IMR-90 (cell line): ENCODE data around the gene ZNF831. TPM values are rescaled to one million over a fixed set of nuclear protein-coding genes. Genes with fewer than 3 reads are reported as not detected.

Experiments
- ATAC-seq: fragments of 200-7000 bp; cut with Tn5 transposase; 2 replicates; pipeline ENCODE4 v1.9.1; 2020; ENCODE audit warnings: low read depth, mild to moderate bottlenecking, moderate library complexity
- BruUV-seq: library from RNA; stranded (reverse); fragments of 400-500 nt; replicated peaks from 2 replicates; lab custom pipeline; 2021; lab: Mats Ljungman, UMichigan
- CTCF ChIA-PET: fragments of 300-600 bp; formaldehyde crosslinking; extraction: SDS; loops from one replicate; lab custom pipeline; 2021; ENCODE audit warnings: antibody characterized with exemption; lab: Yijun Ruan, JAX
- POLR2A ChIA-PET: fragments of 300-600 bp; sonication (Branson Sonifier 250); formaldehyde crosslinking; loops from one replicate; lab custom pipeline; 2022; ENCODE audit warnings: antibody characterized with exemption; ENCODE audit not compliant: unreplicated experiment; lab: Charles Lee
- DNase-seq: peaks from one replicate; pipeline ENCODE4 v3.0.0; 2013
- H2AFZ ChIP-seq: replicated peaks from 2 replicates; pipeline ENCODE3; 2013; ENCODE audit warnings: low read length, mild to moderate bottlenecking; ENCODE audit not compliant: poor library complexity
- H2AK5ac ChIP-seq: 2 replicates; pipeline ENCODE4 v1.6.1; 2013; ENCODE audit warnings: low read depth, low read length, inconsistent platforms
- H2AK9ac ChIP-seq: replicated peaks from 2 replicates; pipeline ENCODE3; 2013; ENCODE audit warnings: mild to moderate bottlenecking, low read depth, low read length, moderate library complexity; ENCODE audit not compliant: poor library complexity
- H2BK120ac ChIP-seq: 2 replicates; pipeline ENCODE4 v1.6.1; 2013; ENCODE audit warnings: low read depth, low read length, inconsistent platforms
- H2BK15ac ChIP-seq: 3 replicates; pipeline ENCODE4 v1.6.1; 2013; ENCODE audit warnings: low read depth, low read length, inconsistent platforms
- H2BK20ac ChIP-seq: 2 replicates; pipeline ENCODE4 v1.6.1; 2013; ENCODE audit warnings: low read depth, mild to moderate bottlenecking, inconsistent platforms, low read length, moderate library complexity
- H2BK5ac ChIP-seq: 2 replicates; pipeline ENCODE4 v1.6.1; 2013; ENCODE audit warnings: mild to moderate bottlenecking, low read depth, low read length, inconsistent platforms; ENCODE audit not compliant: poor library complexity, severe bottlenecking
- H3K14ac ChIP-seq: replicated peaks from 2 replicates; pipeline ENCODE4 v1.6.1; 2013; ENCODE audit warnings: low read depth, low read length, inconsistent platforms
- H3K18ac ChIP-seq: 2 replicates; pipeline ENCODE4 v1.6.1; 2013; ENCODE audit warnings: low read depth, low read length, control low read depth
- H3K23ac ChIP-seq: 2 replicates; pipeline ENCODE4 v1.6.1; 2013; ENCODE audit warnings: low read depth, low read length, inconsistent platforms
- H3K27ac ChIP-seq: 2 replicates; pipeline ENCODE4 v1.5.1; 2013; ENCODE audit warnings: mild to moderate bottlenecking, control low read depth, low read length; ENCODE audit not compliant: insufficient read depth
- H3K27me3 ChIP-seq: 2 replicates; pipeline ENCODE4 v1.6.1; 2013; ENCODE audit warnings: low read length; ENCODE audit not compliant: control insufficient read depth, insufficient read depth
- H3K36me3 ChIP-seq: 2 replicates; pipeline ENCODE4 v1.6.1; 2013; ENCODE audit warnings: low read length, mixed read lengths; ENCODE audit not compliant: control insufficient read depth, insufficient read depth
- H3K4ac ChIP-seq: 2 replicates; pipeline ENCODE4 v1.6.1; 2013; ENCODE audit warnings: low read depth, low read length, inconsistent platforms
- H3K4me1 ChIP-seq: 2 replicates; pipeline ENCODE4 v1.6.1; 2013; ENCODE audit warnings: low read length, mixed read lengths; ENCODE audit not compliant: control insufficient read depth, insufficient read depth
- H3K4me2 ChIP-seq: 2 replicates; pipeline ENCODE4 v1.6.1; 2013; ENCODE audit warnings: low read depth, mild to moderate bottlenecking, control low read depth, low read length, moderate library complexity
- H3K4me3 ChIP-seq: 2 replicates; pipeline ENCODE4 v1.5.1; 2013; ENCODE audit warnings: low read depth, mild to moderate bottlenecking, control low read depth, low read length, moderate library complexity; ENCODE audit not compliant: insufficient read depth
- H3K56ac ChIP-seq: 2 replicates; pipeline ENCODE4 v1.6.1; 2013; ENCODE audit warnings: low read length, inconsistent platforms; ENCODE audit not compliant: insufficient read depth; ENCODE audit errors: extremely low read depth
- H3K79me1 ChIP-seq, 2 experiments: 2 replicates each; pipeline ENCODE4 v1.6.1; 2013; ENCODE audit warnings: low read length in 2 of 2, inconsistent platforms in 1 of 2, low read depth in 1 of 2
- H3K9ac ChIP-seq: 2 replicates; pipeline ENCODE4 v1.6.1; 2013; ENCODE audit warnings: low read depth, low read length, control low read depth
- H3K9me1 ChIP-seq: 2 replicates; pipeline ENCODE4 v1.6.1; 2013; ENCODE audit warnings: low read length, inconsistent platforms; ENCODE audit not compliant: insufficient read depth
- H3K9me3 ChIP-seq: 2 replicates; pipeline ENCODE4 v1.6.1; 2013; ENCODE audit warnings: low read length; ENCODE audit not compliant: control insufficient read depth, insufficient read depth
- H4K20me1 ChIP-seq: 2 replicates; pipeline ENCODE4 v1.6.1; 2013; ENCODE audit warnings: low read length, inconsistent platforms; ENCODE audit not compliant: insufficient read depth
- H4K5ac ChIP-seq: 2 replicates; pipeline ENCODE4 v1.6.1; 2013; ENCODE audit warnings: mild to moderate bottlenecking, low read depth, low read length, control low read depth
- H4K8ac ChIP-seq, 2 experiments: 2 replicates each; pipeline ENCODE4 v1.6.1; 2013; ENCODE audit warnings: low read depth in 2 of 2, low read length in 2 of 2, control low read depth in 1 of 2, inconsistent platforms in 1 of 2
- H4K91ac ChIP-seq: 2 replicates; pipeline ENCODE4 v1.6.1; 2013; ENCODE audit warnings: low read depth, low read length, inconsistent platforms; ENCODE audit not compliant: insufficient read depth
- CHD1 ChIP-seq: IDR thresholded peaks from 2 replicates; pipeline ENCODE4 v1.6.1; 2012; ENCODE audit warnings: low read depth, low read length, improper control_type of control experiment
- MAZ ChIP-seq: IDR thresholded peaks from 2 replicates; pipeline ENCODE4 v1.6.1; 2012; ENCODE audit warnings: low read depth, mild to moderate bottlenecking, low read length, improper control_type of control experiment, moderate library complexity, borderline replicate concordance
- USF2 ChIP-seq: fragments of 150-350 bp; IDR thresholded peaks from 2 replicates; pipeline ENCODE4 v1.6.1; 2017; ENCODE audit warnings: mild to moderate bottlenecking, antibody characterized with exemption, low read length, low read depth
- WGBS, 2 experiments: methylation state at CpG; one replicate each; pipeline versions ENCODE4 v1.1.5 to v1.1.7; 2013; ENCODE audit warnings: missing lambda C conversion rate in 2 of 2; ENCODE audit not compliant: insufficient read length in 1 of 2; ENCODE audit errors: extremely low coverage in 2 of 2; 5-methylcytosine and 5-hydroxymethylcytosine counted together
- dilution Hi-C: fragments of 300-500 bp; cut with HindIII; formaldehyde crosslinking; loops from one replicate; pipeline ENCODE4 v1.14.3; 2018; ENCODE audit warnings: low sequenced_read_pairs; ENCODE audit not compliant: unreplicated experiment
- in situ Hi-C: fragments of 300-500 bp; cut with MboI; formaldehyde crosslinking; loops from 3 replicates; pipeline ENCODE4 v1.14.3; 2019; ENCODE audit warnings: low sequenced_read_pairs, inconsistent platforms, mixed read lengths
- intact Hi-C: fragments of 100-400 bp; cut with micrococcal nuclease; formaldehyde crosslinking; loops from 2 replicates; pipeline ENCODE4 v1.10.0; 2022
- polyA plus RNA-seq, 3 experiments: library from polyadenylated mRNA; depleted of rRNA; stranded (reverse); fragments of >200 nt; gene quantifications; 2 replicates each; pipeline ENCODE4 v1.2.3, GENCODE V29; 2012; ENCODE audit warnings: low replicate concordance in 1 of 3
- total RNA-seq: library from RNA; depleted of rRNA; stranded (reverse); fragments of >200 nt; gene quantifications from 2 replicates; pipeline ENCODE4 v1.2.3, GENCODE V29; 2012

Gene ZNF831
- total and polyA plus RNA-seq, 2 of the 4 experiments (the other 2 are of a cell fraction): not detected

- TF ChIP-seq MAZ: no peak
- TF ChIP-seq USF2: no peak
- no peak for TF ChIP-seq CHD1
- no peaks in the 10 kb centered on the region for H3K9me3 ChIP-seq
- H2BK20ac ChIP-seq: no peak overlapping the region
- H2AFZ ChIP-seq: no peak overlapping the region
- no peaks in the 10 kb centered on the region for H3K4me1 ChIP-seq
- no peak overlapping the region for H2BK120ac ChIP-seq
- ATAC-seq (no peak), DNase-seq (no peak)
- POLR2A ChIA-PET: no interaction called here
- no peak overlapping the region for H4K8ac ChIP-seq
- H2BK5ac ChIP-seq: no peak overlapping the region
- no peak overlapping the region for H3K4me3 ChIP-seq
- no peak overlapping the region for H3K23ac ChIP-seq
- no peak overlapping the region for H3K14ac ChIP-seq
- H3K36me3 ChIP-seq: no peaks in the 10 kb centered on the region
- H3K56ac ChIP-seq: no peak overlapping the region
- in situ Hi-C loops: no loop called here
- no peak overlapping the region for H2AK9ac ChIP-seq
- H4K5ac ChIP-seq: no peak overlapping the region
- no peak overlapping the region for H3K4me2 ChIP-seq
- no peak overlapping the region for H2BK15ac ChIP-seq
- no CpG with 5 or more reads among the region's 6 CpGs for WGBS, 2 experiments
- H3K27me3 ChIP-seq: no peaks in the 10 kb centered on the region
- H3K9me1 ChIP-seq: no peaks in the 10 kb centered on the region
- BruUV-seq: no TSS peak
- no peak overlapping the region for H3K4ac ChIP-seq
- no peaks in the 10 kb centered on the region for H4K20me1 ChIP-seq
- no peaks in the 10 kb centered on the region for H3K79me1 ChIP-seq
- CTCF ChIA-PET: no interaction called here
- intact Hi-C loops: no loop called here
- H4K91ac ChIP-seq: no peak overlapping the region
- H3K27ac ChIP-seq: no peak overlapping the region
- dilution Hi-C loops: no loop called here
- no peak overlapping the region for H3K9ac ChIP-seq
- no peak overlapping the region for H2AK5ac ChIP-seq
- no peak overlapping the region for H3K18ac ChIP-seq
Observed at GRCh38 chr20:59131551-59132285, 31.9 kb upstream of the ZNF831 start.
